GM12865 (cell line): ENCODE data around the gene CIDEB.
A peak's percentile ranks its signal among the peaks of the same experiment; 100 is the strongest.

Experiments used
- DNase-seq: peaks from one replicate; pipeline ENCODE4 v3.0.0; 2010; ENCODE audit warnings: low read depth
- H3K4me3 ChIP-seq: 2 replicates; pipeline ENCODE4 v1.5.1; 2011; ENCODE audit warnings: mild to moderate bottlenecking, low read depth, low read length, control low read depth
- TF ChIP-seq, protein P1 (sequence below): IDR thresholded peaks from 2 replicates; pipeline ENCODE4 v1.5.1; 2011; ENCODE audit warnings: low read length, control low read depth, low read depth, inconsistent platforms; ENCODE audit not compliant: insufficient read depth; ENCODE audit errors: missing control alignments

The CIDEB gene

DNA sequence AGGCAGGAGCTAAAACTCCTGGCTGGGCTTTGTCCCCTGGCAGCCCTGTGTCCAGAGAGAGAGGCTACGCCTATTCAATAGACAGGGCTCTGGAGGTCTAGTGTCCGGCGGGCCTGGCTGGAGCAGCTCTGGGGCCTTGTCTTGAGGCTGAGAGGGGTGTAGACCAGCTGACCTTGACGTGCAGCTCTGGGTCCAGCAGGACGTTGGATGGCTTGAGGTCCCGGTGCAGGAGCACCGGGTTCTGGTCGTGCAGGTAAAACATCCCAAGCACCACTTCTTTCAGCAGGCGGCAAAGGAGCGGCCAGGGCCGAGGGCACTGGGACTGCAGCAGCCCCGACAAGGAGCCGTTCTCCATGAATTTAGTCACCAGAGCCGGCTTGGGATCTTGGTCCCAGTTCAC, 31.1 kb upstream of the CIDEB start:
- H3K4me3 ChIP-seq = peak overlapping the region; percentile 84
- TF ChIP-seq, protein P1, sequence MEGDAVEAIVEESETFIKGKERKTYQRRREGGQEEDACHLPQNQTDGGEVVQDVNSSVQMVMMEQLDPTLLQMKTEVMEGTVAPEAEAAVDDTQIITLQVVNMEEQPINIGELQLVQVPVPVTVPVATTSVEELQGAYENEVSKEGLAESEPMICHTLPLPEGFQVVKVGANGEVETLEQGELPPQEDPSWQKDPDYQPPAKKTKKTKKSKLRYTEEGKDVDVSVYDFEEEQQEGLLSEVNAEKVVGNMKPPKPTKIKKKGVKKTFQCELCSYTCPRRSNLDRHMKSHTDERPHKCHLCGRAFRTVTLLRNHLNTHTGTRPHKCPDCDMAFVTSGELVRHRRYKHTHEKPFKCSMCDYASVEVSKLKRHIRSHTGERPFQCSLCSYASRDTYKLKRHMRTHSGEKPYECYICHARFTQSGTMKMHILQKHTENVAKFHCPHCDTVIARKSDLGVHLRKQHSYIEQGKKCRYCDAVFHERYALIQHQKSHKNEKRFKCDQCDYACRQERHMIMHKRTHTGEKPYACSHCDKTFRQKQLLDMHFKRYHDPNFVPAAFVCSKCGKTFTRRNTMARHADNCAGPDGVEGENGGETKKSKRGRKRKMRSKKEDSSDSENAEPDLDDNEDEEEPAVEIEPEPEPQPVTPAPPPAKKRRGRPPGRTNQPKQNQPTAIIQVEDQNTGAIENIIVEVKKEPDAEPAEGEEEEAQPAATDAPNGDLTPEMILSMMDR = no peak
- no peak for DNase-seq

DNA sequence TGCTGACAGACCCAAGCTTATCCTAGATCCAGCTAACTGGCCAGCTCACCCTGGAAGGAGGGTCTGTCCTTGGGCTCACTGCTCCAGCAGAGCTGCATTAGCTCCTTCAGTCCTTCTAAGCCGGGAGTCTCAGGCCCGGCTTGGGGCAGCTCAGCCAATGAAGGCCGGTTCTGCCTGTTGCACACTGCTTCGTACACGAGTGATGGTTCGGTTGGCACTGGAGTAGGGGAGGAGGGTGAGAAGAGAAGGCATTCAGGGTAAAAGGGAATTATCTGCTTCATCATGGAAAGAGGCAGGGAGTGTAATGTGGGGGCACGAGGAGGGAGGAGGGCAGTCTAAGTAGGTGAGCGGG, 30.0 kb upstream of the CIDEB start:
- no peak overlapping the region for H3K4me3 ChIP-seq
- TF ChIP-seq, protein P1 = no peak

DNA sequence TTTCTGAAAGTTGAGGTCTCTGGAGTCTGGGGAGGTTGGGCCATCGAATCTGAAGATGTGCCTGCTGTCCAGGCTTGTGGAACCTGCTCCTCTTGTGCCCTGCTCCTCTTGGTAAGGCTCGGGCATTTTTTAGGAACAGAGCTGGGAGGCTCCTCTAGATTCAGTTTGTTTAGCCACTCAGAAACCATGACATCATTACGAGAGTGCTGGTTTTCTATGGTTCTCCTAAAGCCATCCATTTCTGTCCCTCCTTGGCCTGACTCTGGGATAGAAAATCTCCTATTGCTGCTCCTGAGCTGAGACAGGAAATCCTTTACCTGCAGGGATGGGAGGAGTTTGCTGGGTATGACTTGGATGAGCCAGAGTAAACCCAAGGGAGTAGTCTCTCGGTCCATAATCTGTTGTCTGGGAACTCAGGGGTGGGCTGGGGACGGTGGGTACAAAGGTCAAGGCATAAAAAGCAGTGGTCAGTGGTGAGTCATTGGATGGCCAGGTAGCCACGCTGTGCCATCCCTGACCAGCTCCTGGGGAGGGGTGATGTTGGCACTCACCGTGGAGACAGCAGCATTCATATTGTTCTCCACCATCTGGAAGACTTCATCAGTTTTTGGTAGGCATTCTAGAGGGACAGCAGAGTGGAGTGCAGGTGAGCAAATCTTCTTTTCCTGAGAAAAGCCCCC, 29.5 kb upstream of the CIDEB start:
- H3K4me3 ChIP-seq = no peak overlapping the region
- TF ChIP-seq, protein P1 = no peak
- no peak for DNase-seq

More for the DNA sequence above, 30.0 kb upstream of the CIDEB start:
- DNase-seq = no peak

DNA sequence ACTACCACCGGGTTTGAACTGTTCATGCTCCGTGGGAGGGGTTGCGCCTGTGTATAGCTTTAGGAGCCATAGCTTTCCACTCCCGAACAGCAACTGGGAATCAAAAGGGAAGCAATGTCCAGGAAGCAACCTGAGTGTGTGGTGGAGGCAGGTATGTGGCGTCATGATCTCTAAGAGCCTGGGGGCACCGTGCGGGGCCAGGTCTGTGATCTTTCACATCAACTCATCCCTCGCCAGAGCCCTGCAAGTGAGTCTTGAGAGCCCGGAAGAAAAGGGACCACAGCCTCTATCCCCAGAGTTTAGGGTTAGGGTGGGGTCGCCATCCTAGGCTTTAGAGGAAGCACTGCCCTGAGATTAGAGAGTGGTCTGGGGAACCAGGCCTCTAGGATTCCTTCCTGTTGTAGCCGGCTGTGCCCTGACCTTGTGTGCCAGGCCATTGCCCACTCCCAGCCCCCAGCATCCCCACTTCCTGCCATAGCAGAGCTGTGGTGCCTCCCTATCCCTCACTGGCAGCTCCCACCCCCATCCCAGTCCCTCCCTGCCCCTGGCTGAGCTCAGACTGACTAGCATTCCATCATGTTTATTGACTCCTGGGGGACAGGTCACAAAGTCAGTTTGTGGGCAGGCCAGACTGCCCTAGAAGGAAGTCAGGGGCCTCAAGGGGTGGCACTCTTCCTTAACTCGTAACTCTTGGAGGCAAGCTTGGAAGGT, 27.8 kb upstream of the CIDEB start:
- H3K4me3 ChIP-seq = no peak overlapping the region
- TF ChIP-seq, protein P1 = no peak
- no peak for DNase-seq

DNA sequence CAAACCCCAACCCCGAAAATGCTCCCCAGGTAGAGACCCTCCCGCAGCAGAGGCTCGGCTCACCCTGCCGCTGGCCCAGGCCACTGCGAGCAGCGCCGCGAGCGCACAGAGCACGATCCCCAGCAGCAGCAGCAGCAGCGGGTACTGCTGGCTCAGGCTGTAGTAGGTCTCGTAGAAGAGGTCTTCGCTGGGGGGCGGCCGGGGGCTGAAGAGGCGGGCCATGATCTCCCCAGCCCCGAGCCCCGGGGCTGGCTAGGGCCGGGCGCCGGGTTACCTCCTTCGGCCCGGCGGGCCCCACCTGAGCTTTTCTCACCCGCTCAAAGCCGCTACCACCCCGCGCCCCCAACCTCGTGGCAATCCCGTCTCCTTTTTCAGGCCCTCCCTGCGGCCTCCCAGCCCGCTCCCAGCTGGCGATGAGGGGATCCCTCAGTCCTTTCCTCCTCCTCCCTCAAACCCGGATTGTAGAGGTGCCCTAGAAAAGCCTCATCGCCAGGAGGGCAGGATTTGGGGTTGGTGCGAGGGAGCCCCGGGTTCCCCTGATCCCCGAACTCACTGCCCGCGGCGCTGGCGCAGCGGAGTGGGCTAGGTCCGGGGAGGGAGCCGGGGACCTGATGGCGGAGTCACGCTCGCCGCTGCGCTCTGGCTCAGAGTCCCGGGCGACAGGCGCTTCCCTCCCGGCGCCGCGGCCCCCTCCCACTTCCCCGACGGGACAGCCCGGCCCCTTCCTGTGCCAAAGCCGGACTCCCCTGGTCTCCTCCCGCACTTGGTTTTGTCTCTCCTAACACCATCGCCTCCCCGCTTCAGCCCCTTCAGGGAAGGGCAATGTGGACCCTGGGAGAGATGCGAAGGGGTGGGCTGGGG, 26.9 kb upstream of the CIDEB start, which contains the start of gene ADCY4:
Gene ADCY4, minus strand, starts transcription at position 641 of the 861 bp plus-strand sequence. Its CDS starts 419 bp downstream, at position 222.
- peak within 1 kb of the TSS; percentile 25 for H3K4me3 ChIP-seq
- TF ChIP-seq, protein P1 = no peak
- no peak for DNase-seq

DNA sequence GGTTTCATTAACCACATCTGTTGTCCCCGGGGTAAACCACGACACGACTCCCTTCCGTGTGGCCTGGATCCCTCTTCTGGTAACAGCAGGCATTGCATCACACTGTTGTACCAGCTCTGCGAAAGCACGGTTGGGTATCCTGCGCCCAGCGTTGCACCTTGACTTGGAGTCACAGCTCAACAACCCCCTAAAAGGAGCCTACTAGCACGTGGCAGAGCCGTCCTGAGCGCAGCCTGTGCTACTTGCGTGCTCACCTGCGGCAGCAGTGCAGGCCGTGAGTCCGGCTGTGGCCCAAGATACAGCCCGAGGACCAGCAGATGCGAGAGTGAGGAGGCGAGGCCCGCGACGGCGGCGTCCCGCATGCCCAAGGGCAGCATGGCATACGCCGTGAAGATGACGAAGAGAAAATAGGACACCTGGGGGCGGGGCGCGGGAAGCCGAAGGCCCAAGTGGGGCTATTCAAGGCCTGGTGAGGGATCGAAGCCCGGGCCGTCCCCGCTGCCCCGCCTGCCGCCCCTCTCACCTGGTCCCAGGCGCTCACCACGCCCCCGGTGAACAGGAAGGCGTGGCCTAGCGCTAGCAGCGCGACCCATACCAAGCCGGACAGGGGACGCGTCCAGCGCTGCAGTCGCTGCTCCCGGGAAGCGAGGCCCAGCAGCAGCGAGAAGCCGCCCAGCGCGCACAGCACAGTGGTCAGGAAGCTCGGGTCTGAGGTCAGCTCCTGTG, 24.7 kb upstream of the CIDEB start:
- H3K4me3 ChIP-seq = peak overlapping the region; percentile 24
- TF ChIP-seq, protein P1 = peak; percentile 87

More for the DNA sequence above, 24.7 kb upstream of the CIDEB start:
- peak; percentile 91 for DNase-seq
